Muscle layer of duodenum (tissue), 2 donors: ENCODE data around the gene F7.

Experiments
- H3K27ac ChIP-seq: one replicate; pipeline ENCODE4 v1.7.0; 2013; ENCODE audit warnings: mild to moderate bottlenecking, low read length
- H3K27me3 ChIP-seq: one replicate; pipeline ENCODE4 v1.7.0; 2013; ENCODE audit warnings: low read depth, mild to moderate bottlenecking, control low read depth, low read length
- H3K36me3 ChIP-seq, 2 donors: one replicate each; pipeline ENCODE4 v1.7.0; 2013; ENCODE audit warnings: low read length in 2 of 2, control low read depth in 1 of 2, mild to moderate bottlenecking in 1 of 2; ENCODE audit not compliant: insufficient read depth in 2 of 2, control insufficient read depth in 1 of 2
- H3K4me1 ChIP-seq, 2 donors: one replicate each; pipeline ENCODE4 v1.7.0; 2013; ENCODE audit warnings: low read length in 2 of 2, mild to moderate bottlenecking in 2 of 2, control low read depth in 1 of 2, moderate library complexity in 1 of 2; ENCODE audit not compliant: insufficient read depth in 2 of 2, control insufficient read depth in 1 of 2
- H3K4me3 ChIP-seq, 2 donors: one replicate each; pipeline ENCODE4 v1.7.0; 2013; ENCODE audit warnings: low read length in 2 of 2, low read depth in 1 of 2, mild to moderate bottlenecking in 1 of 2
- H3K9me3 ChIP-seq, 2 donors: one replicate each; pipeline ENCODE4 v1.7.0; 2013; ENCODE audit warnings: low read length in 2 of 2, control low read depth in 1 of 2, mild to moderate bottlenecking in 1 of 2; ENCODE audit not compliant: control insufficient read depth in 1 of 2
- donor health status: healthy.

F7 gene

GRCh38 chr13:113063091-113063491 lies 42.5 kb upstream of the F7 start:
- Histone ChIP-seq H3K27ac (no peak overlapping the region), H3K9me3 (peaks cover 0 to 4% of the 10 kb centered on the region in 2 donors), H3K36me3 (no peaks in the 10 kb centered on the region), H3K4me3 (no peak overlapping the region), H3K4me1 (no peaks in the 10 kb centered on the region), H3K27me3 (no peaks in the 10 kb centered on the region)

GRCh38 chr13:113064000-113064533 lies 41.5 kb upstream of the F7 start:
- Histone ChIP-seq H3K4me1 (no peaks in the 10 kb centered on the region), H3K27me3 (no peaks in the 10 kb centered on the region), H3K4me3 (no peak overlapping the region), H3K9me3 (no peaks in the 10 kb centered on the region), H3K36me3 (no peaks in the 10 kb centered on the region), H3K27ac (no peak overlapping the region)

GRCh38 chr13:113064534-113065405 lies 40.8 kb upstream of the F7 start:
- Histone ChIP-seq H3K27me3 (no peaks in the 10 kb centered on the region), H3K4me1 (no peaks in the 10 kb centered on the region), H3K36me3 (no peaks in the 10 kb centered on the region)

GRCh38 chr13:113065406-113066141 lies 40.0 kb upstream of the F7 start:
- H3K36me3 ChIP-seq = no peaks in the 10 kb centered on the region
- no peak overlapping the region for H3K4me3 ChIP-seq
- no peaks in the 10 kb centered on the region for H3K4me1 ChIP-seq
- no peak overlapping the region for H3K27ac ChIP-seq
- H3K9me3 ChIP-seq = no peaks in the 10 kb centered on the region
- no peaks in the 10 kb centered on the region for H3K27me3 ChIP-seq

More at GRCh38 chr13:113064534-113065405, 40.8 kb upstream of the F7 start:
- H3K9me3 ChIP-seq = no peaks in the 10 kb centered on the region
- H3K27ac ChIP-seq = no peak overlapping the region
- no peak overlapping the region for H3K4me3 ChIP-seq

- Histone ChIP-seq H3K27ac (no peak overlapping the region), H3K36me3 (no peaks in the 10 kb centered on the region)
Measured at GRCh38 chr13:113066142-113066455, 39.5 kb upstream of the F7 start.

GRCh38 chr13:113066746-113067145 lies 38.8 kb upstream of the F7 start:
- no peaks in the 10 kb centered on the region for H3K27me3 ChIP-seq
- no peak overlapping the region for H3K4me3 ChIP-seq
- no peak overlapping the region for H3K27ac ChIP-seq
- H3K36me3 ChIP-seq = no peaks in the 10 kb centered on the region
- no peaks in the 10 kb centered on the region for H3K4me1 ChIP-seq
- peaks cover 0 to 3% of the 10 kb centered on the region in 2 donors for H3K9me3 ChIP-seq

More at GRCh38 chr13:113066142-113066455, 39.5 kb upstream of the F7 start:
- H3K4me3 ChIP-seq = no peak overlapping the region
- H3K4me1 ChIP-seq = no peaks in the 10 kb centered on the region
- H3K9me3 ChIP-seq = no peaks in the 10 kb centered on the region
- no peaks in the 10 kb centered on the region for H3K27me3 ChIP-seq

- Histone ChIP-seq H3K27me3 (no peaks in the 10 kb centered on the region), H3K27ac (no peak overlapping the region), H3K9me3 (peaks cover 2 to 9% of the 10 kb centered on the region in 2 donors), H3K4me3 (no peak overlapping the region), H3K4me1 (no peaks in the 10 kb centered on the region), H3K36me3 (no peaks in the 10 kb centered on the region)
Measured at GRCh38 chr13:113069861-113070805, 35.5 kb upstream of the F7 start.

- Histone ChIP-seq H3K4me3 (no peak overlapping the region), H3K27ac (no peak overlapping the region)
Measured at GRCh38 chr13:113070855-113071254, 34.7 kb upstream of the F7 start.

GRCh38 chr13:113072376-113072775 lies 33.2 kb upstream of the F7 start:
- Histone ChIP-seq H3K9me3 (peaks cover 2 to 9% of the 10 kb centered on the region in 2 donors), H3K36me3 (no peaks in the 10 kb centered on the region), H3K4me1 (no peaks in the 10 kb centered on the region), H3K4me3 (no peak overlapping the region), H3K27me3 (no peaks in the 10 kb centered on the region), H3K27ac (no peak overlapping the region)

More at GRCh38 chr13:113070855-113071254, 34.7 kb upstream of the F7 start:
- Histone ChIP-seq H3K36me3 (no peaks in the 10 kb centered on the region), H3K9me3 (peaks cover 2 to 9% of the 10 kb centered on the region in 2 donors), H3K27me3 (no peaks in the 10 kb centered on the region), H3K4me1 (no peaks in the 10 kb centered on the region)

- Histone ChIP-seq H3K27me3 (no peaks in the 10 kb centered on the region), H3K36me3 (no peaks in the 10 kb centered on the region), H3K27ac (no peak overlapping the region), H3K4me1 (no peaks in the 10 kb centered on the region), H3K9me3 (peaks cover 2 to 9% of the 10 kb centered on the region in 2 donors), H3K4me3 (no peak overlapping the region)
Measured at GRCh38 chr13:113073942-113074341, 31.6 kb upstream of the F7 start.
